Pancreas (tissue), 10 donors: Measurements from ENCODE around the gene SGMS1. TPM values are rescaled to one million over a fixed set of nuclear protein-coding genes. Genes with fewer than 3 reads are reported as not detected.
A peak's percentile ranks its signal among the peaks of the same experiment; 100 is the strongest.

Experiments
- ATAC-seq, 4 donors: fragments of 200-7000 bp; cut with Tn5 transposase; one replicate each; pipeline versions ENCODE4 v1.8.0 to v1.9.1; 2020; ENCODE audit warnings: mild to moderate bottlenecking in 4 of 4, moderate library complexity in 4 of 4
- DNase-seq, 6 donors: peaks; one replicate each; pipeline ENCODE4 v3.0.0-alpha.2; 2020
- FAIRE-seq: peaks from 2 replicates; lab custom pipeline; 2012; peaks lifted over from hg19 to GRCh38; lab: Jason Lieb, UNC
- H3K27ac ChIP-seq, 4 donors: fragments of 200-600 bp; sonication (generic); 1 replicate in 3 of 4; 2 replicates in 1 of 4; pipeline versions ENCODE4 v1.5.0 to v1.8.0; 2020
- H3K27me3 ChIP-seq, 4 donors: fragments of 200-600 bp; one replicate each; pipeline ENCODE4 v1.8.0; 2021
- H3K36me3 ChIP-seq, 3 donors: fragments of 200-600 bp; sonication (generic) in 1 of 3; one replicate each; pipeline versions ENCODE4 v1.5.0 to v1.8.0; 2020 to 2021
- H3K4me1 ChIP-seq, 3 donors: fragments of 200-600 bp; one replicate each; pipeline ENCODE4 v1.8.0; 2021
- H3K4me3 ChIP-seq, 4 donors: fragments of 200-600 bp; sonication (generic) in 2 of 4; one replicate each; pipeline versions ENCODE4 v1.5.0 to v1.8.0; 2020 to 2021
- H3K9me3 ChIP-seq, 4 donors: fragments of 200-600 bp; one replicate each; pipeline ENCODE4 v1.8.0; 2021
- WGBS, 2 donors: extraction: QIAGEN DNeasy Blood & Tissue Kit; methylation state at CpG; one replicate each; pipeline ENCODE4 v1.1.7; 2013; 5-methylcytosine and 5-hydroxymethylcytosine counted together
- intact Hi-C, 3 donors: fragments of 100-400 bp; cut with DNase I; formaldehyde crosslinking; loops; one replicate each; pipeline versions ENCODE4 v1.11.1 to v1.14.2; 2022
- polyA plus RNA-seq, 2 donors: library from polyadenylated mRNA; stranded (reverse); fragments of 200-250 nt; gene quantifications; one replicate each; pipeline ENCODE4 v1.2.3, GENCODE V29; 2013
- total RNA-seq, 6 donors: library from RNA; stranded (reverse); fragmentation: NEBNext Ultra II Directional in 4 of 6; extraction: Animal tissue kit (Norgen Biotek cat#: 25700) in 4 of 6; gene quantifications; one replicate each; pipeline versions ENCODE4 v1.2.1 to v1.2.4, GENCODE V29; 2021 to 2023
- TF ChIP-seq, protein P1 (sequence below), 4 donors: fragments of 200-600 bp; sonication (generic) in 3 of 4; IDR thresholded peaks; one replicate each; pipeline versions ENCODE4 v1.5.0 to v1.8.0; 2021; ENCODE audit warnings: antibody characterized with exemption in 4 of 4
- donor health status: healthy with polysubstance abuse.
- donor health status: DM: no; HTN: no; CAD: no; lungs with moderate emphysema.
- donor health status: DM: no; HTN: no; CAD: no.
- donor health status: control.
- donor health status: control.
- donor health status: Bipolar disorder and iron deficiency.
- donor health status: DM: yes; HTN: yes; CAD: no.
- donor health status: DM: no; HTN: no; CAD: no.
- donor health status: DM: no; HTN: no; CAD: no.
- donor health status: DM: yes; HTN: yes; CAD: no.

SGMS1 gene
- total and polyA plus RNA-seq, 8 donors: 4.8 to 21.6 (median 13.2) TPM

DNA sequence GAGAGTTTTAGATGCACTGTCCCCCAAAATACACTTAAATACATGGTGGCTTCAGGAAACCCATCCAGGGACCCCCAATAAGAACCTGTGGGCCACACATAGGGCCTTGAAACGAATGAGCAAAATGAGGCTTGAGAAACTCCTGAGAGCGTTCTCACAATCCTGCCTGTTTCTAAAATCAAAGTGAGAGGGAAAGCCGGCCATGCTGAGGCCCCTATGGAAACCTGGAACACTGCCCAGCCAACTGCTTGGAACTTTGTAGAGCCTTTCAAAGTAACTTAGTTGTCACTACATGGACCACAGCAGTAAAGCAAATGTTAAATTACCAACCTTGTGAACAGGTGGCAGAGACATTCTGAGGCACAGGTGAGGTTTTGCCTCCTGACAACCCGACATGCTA lies 13.4 kb downstream of the SGMS1 start:
- no peaks in the 10 kb centered on the region for H3K27me3 ChIP-seq
- no peaks in the 10 kb centered on the region for H3K9me3 ChIP-seq
- H3K36me3 ChIP-seq: no peaks in the 10 kb centered on the region
- H3K4me1 ChIP-seq: peaks cover 49 to 79% (median 62%) of the 10 kb centered on the region in 3 donors
- peak overlapping the region in 2 of 4 donors; percentile 24 to 48 for H3K27ac ChIP-seq
- TF ChIP-seq, protein P1, sequence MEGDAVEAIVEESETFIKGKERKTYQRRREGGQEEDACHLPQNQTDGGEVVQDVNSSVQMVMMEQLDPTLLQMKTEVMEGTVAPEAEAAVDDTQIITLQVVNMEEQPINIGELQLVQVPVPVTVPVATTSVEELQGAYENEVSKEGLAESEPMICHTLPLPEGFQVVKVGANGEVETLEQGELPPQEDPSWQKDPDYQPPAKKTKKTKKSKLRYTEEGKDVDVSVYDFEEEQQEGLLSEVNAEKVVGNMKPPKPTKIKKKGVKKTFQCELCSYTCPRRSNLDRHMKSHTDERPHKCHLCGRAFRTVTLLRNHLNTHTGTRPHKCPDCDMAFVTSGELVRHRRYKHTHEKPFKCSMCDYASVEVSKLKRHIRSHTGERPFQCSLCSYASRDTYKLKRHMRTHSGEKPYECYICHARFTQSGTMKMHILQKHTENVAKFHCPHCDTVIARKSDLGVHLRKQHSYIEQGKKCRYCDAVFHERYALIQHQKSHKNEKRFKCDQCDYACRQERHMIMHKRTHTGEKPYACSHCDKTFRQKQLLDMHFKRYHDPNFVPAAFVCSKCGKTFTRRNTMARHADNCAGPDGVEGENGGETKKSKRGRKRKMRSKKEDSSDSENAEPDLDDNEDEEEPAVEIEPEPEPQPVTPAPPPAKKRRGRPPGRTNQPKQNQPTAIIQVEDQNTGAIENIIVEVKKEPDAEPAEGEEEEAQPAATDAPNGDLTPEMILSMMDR (IDR thresholded peaks at IDR 0.05): no peak
- H3K4me3 ChIP-seq: no peak overlapping the region
- FAIRE-seq (no peak), DNase-seq (peak in 3 of 6 donors; percentile 34 to 73 (median 39)), ATAC-seq (peak in 2 of 4 donors; percentile 26 to 46)
- WGBS, 2 donors: 30 to 33% methylated on average over 4 of the region's 4 CpGs
- intact Hi-C loops: loop anchor here in 2 of 3 donors (5.0 to 10.0 kb wide), 2 partner anchors 43 to 56 kb away; no protein-coding TSS in a partner anchor

DNA sequence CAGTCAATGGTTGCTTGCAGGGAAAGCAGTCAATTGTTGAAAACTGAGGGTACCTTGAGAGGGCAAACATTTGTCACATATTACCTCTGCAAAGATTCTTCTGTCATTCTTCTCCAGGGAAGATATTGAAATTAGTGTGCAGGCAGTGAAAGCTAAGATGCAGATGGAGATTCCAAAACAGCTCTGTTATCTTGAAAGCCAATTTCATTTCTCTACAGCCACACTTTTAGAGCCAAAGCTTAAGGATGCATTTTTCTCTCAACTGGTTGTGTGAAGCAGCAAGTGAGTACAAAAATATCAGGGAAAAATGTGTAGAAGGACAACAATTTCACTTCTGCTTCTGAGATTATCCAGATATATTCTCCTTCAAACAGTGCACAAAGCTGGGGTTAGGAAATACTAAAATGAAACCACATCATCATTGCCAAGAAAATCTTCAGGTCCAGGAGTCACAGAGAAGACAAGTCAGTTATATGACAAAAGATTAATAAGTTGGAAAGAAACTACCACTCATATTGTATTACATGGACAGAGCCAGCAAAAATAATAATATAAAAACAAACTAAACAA lies 16.3 kb downstream of the SGMS1 start:
- FAIRE-seq: no peak
- peak overlapping the region in 2 of 4 donors; percentile 4 to 7 for H3K27ac ChIP-seq

DNA sequence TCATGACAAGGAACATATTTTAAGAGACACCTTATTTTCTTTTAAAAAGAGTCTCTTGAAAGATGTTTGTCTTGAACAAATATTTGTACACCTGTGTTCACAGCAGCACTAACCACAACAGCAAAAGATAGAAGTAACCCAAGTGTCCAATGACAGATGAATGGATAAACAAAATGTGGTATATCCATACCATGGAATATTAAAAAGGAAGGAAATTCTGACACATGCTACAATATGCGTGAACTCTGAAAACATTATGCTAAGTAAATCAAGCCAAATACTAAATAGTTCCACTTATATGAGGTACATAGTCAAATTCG lies 17.8 kb downstream of the SGMS1 start:
- H3K27ac ChIP-seq: peak overlapping the region in 2 of 4 donors; percentile 70 to 75
- H3K4me1 ChIP-seq: peaks cover 50 to 73% (median 67%) of the 10 kb centered on the region in 3 donors
- ATAC-seq (peak in 1 of 4 donors; percentile 3), FAIRE-seq (no peak), DNase-seq (no peak)
- no peaks in the 10 kb centered on the region for H3K9me3 ChIP-seq
- TF ChIP-seq, protein P1 (IDR thresholded peaks at IDR 0.05): no peak
- H3K27me3 ChIP-seq: no peaks in the 10 kb centered on the region
- intact Hi-C loops: no loop called here
- 69 to 77% methylated on average over 2 of the region's 2 CpGs for WGBS, 2 donors
- no peaks in the 10 kb centered on the region for H3K36me3 ChIP-seq
- H3K4me3 ChIP-seq: no peak overlapping the region

More for the DNA sequence above, 16.3 kb downstream of the SGMS1 start:
- no peak overlapping the region for H3K4me3 ChIP-seq
- no peaks in the 10 kb centered on the region for H3K36me3 ChIP-seq
- H3K4me1 ChIP-seq: peaks cover 50 to 82% (median 68%) of the 10 kb centered on the region in 3 donors
- ATAC-seq (no peak), DNase-seq (no peak)
- H3K27me3 ChIP-seq: no peaks in the 10 kb centered on the region
- TF ChIP-seq, protein P1 (IDR thresholded peaks at IDR 0.05): no peak
- intact Hi-C loops: no loop called here
- H3K9me3 ChIP-seq: no peaks in the 10 kb centered on the region

DNA sequence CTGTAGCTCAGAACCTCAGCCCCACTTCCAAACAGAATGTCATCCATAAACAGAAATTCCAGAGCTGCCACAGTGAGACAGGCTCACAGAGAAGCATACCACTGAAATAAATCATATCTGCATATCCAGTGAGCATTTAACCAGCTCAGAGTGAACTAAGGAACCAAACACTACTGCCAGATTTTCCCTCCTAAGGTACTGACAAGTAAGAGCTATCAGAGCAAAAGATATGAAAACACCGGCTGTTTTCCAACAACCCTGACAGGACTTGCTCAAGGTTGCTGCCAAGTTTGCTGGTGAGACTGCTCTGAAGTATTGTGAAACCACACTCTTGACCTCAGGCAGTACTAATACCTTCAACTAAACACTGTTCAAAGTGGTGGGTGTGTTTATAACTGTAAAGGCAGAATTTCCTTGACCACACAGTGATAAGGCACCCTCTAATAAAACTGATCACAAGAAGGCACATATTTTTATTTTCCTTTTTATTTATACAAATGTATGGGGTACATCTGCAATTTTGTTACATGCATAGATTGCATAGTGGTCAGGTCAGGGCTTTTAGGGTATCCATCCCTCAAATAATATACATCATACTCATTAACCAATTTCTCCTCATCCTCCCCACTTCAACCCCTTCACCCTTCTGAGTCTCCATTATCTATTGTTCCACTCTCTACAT lies 18.3 kb downstream of the SGMS1 start:
- FAIRE-seq (no peak), DNase-seq (peak in 3 of 6 donors; percentile 73 to 82 (median 75)), ATAC-seq (peak; percentile 88 to 91 (median 90))
- no peaks in the 10 kb centered on the region for H3K9me3 ChIP-seq
- H3K36me3 ChIP-seq: no peaks in the 10 kb centered on the region
- peak overlapping the region in 3 of 4 donors; percentile 31 to 75 (median 70) for H3K27ac ChIP-seq
- no peak overlapping the region for H3K4me3 ChIP-seq
- TF ChIP-seq, protein P1 (IDR thresholded peaks at IDR 0.05): no peak
- intact Hi-C loops: no loop called here
- peaks cover 50 to 70% (median 63%) of the 10 kb centered on the region in 3 donors for H3K4me1 ChIP-seq
- H3K27me3 ChIP-seq: no peaks in the 10 kb centered on the region
- WGBS, 2 donors: 0 to 1% methylated on average over 1 of the region's 1 CpG

DNA sequence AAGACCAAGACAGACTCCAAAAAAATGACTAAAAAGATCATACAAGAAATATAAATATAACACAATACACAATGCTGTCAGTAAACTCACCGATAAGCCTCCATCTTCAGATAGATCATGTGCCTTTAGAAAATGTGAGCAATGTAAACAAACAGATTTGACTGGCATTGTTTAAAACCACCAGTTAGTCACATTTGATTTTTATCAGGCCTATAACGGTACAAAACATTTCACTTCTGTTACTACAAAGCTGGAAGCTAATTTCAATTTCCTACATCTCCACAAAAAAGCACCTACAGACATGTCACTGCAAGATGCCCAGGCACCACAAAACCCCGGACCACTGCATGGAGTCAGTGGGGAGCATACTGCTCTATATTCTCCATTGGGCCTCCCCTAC lies 18.9 kb downstream of the SGMS1 start:
- Histone ChIP-seq H3K4me3 (no peak overlapping the region), H3K27me3 (no peaks in the 10 kb centered on the region), H3K4me1 (peaks cover 50 to 72% (median 62%) of the 10 kb centered on the region in 3 donors), H3K9me3 (no peaks in the 10 kb centered on the region), H3K27ac (peak overlapping the region in 3 of 4 donors; percentile 31 to 75 (median 70)), H3K36me3 (no peaks in the 10 kb centered on the region)
- peak in 2 of 4 donors; percentile 1 to 2 for ATAC-seq
- FAIRE-seq: no peak
- TF ChIP-seq, protein P1 (IDR thresholded peaks at IDR 0.05): no peak
- no peak for DNase-seq
- intact Hi-C loops: no loop called here
- WGBS, 2 donors: 5 to 8% methylated on average over 3 of the region's 3 CpGs
